GM18873 (cell line): ENCODE data around the gene LDLRAD3.

Source experiments
- ATAC-seq: cut with Tn5 transposase; IDR thresholded peaks from one replicate; pipeline ENCODE4 v1.9.1; 2021; ENCODE audit warnings: mild to moderate bottlenecking, moderate library complexity, moderate number of reproducible peaks; ENCODE audit not compliant: unreplicated experiment, low FRiP score

Gene LDLRAD3

DNA sequence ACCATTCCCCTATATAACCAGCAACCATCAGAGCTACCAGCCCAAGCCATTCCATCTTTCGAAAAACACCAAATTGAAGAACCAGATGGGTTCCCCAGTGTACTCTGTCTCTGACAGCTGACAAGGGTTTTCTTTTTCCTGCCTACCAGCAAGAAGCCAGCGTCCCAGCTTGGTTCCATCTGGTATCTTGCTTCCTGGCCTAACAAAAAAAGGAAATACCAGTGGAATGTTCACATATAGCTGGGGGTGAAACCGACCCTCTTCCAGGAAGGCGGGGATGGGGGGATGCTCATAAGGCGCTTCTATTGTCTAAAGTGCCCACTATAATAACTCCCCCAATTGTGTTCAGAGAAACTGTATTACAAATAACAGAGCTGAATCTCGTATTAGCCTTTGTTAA lies 172.3 kb downstream of the LDLRAD3 start:
- no peak for ATAC-seq

DNA sequence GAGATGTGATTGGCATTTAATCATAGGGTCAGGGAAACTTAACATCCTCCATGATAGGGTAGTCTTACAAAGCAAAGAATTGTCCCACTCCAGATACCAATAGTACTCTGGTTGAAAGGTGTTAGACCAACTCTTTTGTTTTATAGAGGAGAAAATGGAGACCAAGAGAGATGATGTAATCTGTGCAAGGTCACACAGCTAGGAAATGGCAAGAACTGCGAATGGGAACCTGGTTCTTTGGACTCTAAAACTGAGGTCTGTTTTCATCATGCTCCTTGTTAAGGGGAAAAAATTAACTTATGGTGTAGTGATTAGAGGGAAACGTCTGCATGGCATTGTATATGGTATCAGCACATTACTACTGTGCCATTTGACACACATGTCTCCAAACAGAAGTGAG lies 174.2 kb downstream of the LDLRAD3 start:
- ATAC-seq, result no peak

DNA sequence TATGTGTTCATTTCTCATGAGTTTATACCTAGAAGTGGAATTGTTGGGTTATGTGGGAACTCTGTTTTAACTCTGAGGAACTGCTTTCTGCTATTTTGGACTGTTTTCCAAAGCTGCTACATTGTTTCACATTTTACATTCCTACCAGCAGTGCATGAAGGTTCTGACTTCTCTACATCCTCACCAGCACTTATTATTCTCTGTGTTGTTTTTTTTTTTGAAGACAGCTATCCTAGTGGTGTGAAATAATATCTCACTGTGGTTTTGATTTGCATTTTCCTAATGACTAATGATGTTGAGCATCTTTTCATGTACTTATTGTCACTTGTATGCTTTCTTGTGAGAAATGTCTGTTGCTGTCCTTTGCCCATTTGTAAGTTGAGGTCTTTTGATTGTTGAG lies 175.4 kb downstream of the LDLRAD3 start:
- ATAC-seq, result no peak

DNA sequence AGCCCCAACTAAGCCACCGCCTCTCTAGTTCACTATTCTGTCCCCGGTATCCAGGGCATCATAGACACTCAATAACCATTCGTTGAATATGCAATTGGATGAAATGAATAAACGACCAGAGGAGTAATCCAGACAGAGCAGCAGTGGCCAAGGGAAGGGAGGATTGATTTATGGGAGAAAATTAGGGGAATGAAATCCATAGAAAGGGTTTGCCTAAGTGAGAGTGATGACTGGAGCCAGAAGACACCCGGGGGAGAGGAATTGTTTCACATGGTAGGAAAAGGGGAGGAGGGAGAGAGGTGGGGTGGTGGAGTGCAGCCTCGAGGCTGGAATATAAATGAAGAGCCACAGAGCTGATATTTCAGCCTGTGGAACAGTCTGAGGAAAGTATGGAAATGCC lies 177.2 kb downstream of the LDLRAD3 start:
- no peak for ATAC-seq

DNA sequence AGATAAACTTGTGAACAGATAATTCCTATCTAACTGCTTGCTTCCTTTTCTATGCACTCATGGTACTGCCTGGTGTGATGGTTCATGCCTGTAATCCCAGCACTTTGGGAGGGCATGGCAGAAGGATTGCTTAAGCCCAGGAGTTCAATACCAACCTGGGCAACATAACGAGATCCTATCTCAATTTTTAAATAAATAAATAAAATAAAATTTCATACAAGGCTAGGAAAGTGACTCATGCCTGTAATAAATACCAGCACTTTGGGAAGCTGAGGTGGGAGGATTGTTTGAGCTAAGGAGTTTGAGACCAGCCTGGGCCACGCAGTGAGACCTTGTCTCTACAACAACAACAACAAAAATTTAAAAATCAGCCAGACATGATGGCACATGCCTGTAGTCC lies 178.8 kb downstream of the LDLRAD3 start:
- ATAC-seq, result no peak

DNA sequence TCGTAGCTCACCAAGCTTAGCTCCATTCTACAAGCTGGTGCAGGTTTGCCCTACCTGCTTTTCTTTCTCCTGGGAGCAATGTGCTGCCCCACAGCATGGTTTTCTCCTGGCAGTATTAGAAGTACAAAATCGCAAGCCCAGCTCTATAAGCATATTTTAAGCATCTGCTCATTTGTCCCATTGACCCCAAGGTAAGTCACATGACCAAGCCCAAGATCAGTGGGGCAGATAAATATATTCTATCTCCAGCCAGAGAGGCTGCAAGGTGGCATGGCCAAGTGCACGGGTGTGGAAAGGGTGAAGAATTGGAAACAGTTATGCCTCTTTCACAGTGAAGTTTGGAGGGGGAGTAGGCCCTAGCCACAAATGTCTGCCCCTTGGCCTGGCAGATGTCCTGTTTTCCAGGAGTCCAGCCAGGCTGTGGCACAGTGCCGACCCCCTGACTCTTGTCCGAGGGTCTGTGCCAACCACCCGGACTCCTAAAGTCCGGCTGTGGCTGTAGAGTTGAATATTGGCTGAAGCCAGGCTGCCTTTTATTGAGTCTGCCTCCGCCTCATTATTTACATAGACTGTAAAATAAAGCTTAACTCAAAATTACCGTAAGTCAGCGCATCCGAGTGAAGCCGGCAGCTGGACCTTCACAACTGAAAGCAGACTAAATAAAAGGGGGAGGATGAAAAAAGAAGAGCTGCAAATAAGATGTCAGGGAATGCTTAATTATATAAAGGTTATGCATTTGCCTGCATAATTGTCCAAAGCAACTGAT lies 179.7 kb downstream of the LDLRAD3 start:
- no peak for ATAC-seq

DNA sequence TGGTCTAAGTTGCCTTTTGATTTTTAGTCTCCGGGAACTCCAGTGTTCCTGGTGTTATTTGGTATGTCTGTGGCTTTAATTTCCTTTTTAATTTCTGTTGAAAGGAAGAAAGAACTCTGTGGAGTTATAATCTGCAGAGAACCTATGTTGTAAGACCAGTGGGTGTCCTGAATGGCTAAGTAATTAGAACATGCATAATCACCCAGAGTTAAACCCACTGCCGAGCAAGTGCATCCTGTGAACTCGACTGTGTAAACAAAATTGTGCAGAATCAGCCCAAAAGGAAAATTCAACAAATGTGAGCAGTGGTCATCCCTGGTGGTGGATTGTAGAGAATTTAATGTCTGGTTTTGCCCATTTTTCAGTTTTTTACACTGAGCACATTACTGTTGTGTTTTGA lies 182.8 kb downstream of the LDLRAD3 start:
- ATAC-seq, result no peak

DNA sequence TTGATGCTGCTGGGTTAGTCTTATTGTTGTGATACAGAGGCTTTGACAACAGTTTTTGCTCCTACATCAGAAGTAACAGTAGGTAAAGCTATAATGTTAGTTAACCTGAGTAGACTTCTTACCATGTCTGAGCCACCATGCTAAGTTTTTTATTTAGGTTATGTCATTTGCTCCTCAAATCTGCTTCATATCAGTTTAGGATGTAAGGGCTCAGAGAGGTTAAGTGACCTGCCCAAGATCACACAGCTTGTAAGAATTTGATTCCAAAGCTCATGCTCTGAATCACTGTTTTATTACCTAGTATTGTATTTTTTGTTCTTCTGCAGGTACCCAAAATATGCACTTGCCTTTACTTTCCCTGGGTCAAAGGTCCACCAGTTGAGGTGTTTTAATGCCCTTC lies 183.7 kb downstream of the LDLRAD3 start:
- ATAC-seq, result no peak

DNA sequence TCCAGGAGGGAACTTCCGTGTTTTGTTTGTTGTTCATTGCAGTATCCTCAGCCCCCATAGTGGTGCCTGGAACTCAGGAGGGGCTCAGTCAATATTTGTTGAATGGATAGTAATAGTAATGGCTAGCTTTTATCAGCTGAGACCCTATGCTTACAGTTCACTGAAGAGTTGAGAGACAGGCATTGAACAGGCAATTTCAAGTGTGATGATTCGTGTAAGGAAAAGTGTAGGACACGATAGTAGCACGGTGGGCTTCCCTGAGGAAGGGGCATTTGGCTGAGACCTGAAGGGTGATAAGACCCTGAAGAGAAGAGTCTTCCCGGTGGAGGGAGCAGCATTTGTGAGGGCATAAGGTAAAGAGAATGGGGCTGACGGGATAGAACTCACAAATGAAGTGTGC lies 186.1 kb downstream of the LDLRAD3 start:
- ATAC-seq, result no peak

DNA sequence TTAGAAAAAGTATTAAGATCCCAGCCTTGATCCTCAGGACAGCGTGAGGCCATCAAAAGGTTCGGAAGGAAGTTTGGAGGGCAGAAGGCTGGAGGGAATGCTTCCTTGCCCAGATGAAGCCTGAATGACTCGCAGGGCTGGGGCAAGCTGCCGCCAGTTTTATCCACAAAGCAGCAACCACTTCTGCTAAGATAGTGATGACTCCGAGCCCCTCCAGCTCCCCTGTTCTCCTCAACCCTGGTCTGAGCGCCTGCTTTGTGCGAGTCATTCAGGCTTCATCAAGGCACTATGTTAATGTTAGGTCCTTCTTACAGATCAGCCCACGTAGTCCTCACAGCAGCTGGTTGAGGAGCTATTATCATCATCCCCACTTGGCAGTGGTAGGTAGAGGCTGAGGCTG lies 186.5 kb downstream of the LDLRAD3 start:
- no peak for ATAC-seq

DNA sequence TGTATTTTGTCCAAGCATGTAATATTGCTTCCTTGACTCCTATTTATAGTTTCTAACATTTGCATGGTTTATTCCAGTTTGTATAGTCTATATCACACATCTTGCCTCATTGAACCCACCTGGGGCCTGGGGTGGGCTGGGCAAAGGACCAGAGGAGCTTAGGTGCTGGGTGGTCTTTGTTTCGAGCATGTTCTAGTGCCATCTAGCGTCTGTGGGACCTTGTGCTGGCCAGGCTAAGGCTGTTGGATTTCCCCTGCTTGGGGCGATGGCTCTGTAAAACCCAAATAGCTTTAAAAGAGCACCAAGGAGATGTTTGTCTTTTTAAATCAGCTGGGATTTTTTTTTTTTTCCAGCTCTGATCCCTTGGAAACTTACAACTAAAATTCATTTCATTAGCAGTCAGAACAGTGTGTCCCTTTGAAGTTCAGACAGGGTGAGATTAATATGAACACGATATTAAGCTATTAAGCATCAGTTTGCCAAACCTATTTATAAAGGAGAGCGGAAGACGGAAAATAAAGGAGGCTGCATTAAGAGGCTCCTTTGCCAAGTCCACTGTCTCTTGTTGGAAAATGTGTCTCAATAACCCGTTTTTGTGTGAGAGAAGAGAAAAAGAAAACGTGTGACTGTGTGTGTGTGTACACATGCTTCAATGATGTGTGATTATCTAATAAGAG lies 188.0 kb downstream of the LDLRAD3 start:
- ATAC-seq, result no peak

DNA sequence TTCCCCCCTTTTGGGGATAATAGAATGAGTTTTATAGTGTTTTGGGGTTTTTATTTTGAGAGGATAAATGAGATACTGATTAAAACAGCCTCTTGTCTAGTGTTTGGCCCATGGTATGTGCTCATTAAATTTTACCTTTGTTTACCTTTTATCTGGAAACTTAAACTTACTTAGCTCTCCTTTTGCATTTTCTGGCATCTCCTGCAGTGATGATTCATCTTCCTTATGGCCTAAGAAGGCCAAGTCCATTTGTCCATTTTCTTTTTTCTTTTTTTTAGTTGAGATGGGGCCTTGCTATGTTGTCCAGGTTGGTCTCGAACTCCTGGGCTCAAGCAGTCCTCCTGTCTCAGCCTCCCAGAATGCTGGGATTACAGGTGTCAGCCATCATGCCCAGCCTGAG lies 189.1 kb downstream of the LDLRAD3 start:
- no peak for ATAC-seq

DNA sequence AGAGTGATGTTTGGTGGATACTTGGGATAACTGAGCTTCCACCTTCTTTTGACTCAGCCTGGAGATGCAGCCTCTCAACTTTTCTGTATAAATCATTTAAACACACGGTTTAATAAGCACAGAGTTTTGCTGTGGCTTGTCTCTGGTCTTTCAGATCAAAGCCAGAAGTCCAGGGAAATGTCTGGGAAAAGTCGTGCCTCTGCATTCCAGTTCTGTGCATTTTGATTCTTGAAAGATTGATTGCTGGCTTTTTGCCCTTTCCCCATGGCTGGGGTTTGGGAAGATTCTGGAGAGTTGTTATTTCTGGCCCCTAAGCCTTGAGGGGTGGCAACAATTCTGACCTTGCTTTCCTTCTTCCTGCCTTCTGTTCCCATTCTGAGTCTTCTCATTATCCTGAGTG lies 191.2 kb downstream of the LDLRAD3 start:
- ATAC-seq, result no peak

DNA sequence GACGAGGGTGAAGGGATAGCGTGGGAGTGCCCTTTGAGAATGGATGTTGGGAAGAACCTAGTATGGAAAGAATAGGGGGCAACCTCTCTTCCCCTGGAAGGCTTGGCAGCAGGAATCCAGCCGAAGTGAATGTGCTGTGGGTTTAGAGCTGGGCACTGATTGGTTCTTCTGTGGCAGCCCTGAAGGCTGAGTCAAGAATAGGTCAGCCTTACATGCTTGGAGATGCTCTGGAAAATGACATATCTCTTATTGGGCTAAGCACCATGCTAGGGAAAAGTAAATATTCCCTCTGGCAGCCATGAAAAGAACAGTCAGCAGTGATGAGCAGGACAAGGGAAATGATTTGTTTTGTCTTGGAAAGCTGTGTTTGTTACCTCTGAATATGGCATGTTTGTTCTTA lies 195.9 kb downstream of the LDLRAD3 start:
- no peak for ATAC-seq

DNA sequence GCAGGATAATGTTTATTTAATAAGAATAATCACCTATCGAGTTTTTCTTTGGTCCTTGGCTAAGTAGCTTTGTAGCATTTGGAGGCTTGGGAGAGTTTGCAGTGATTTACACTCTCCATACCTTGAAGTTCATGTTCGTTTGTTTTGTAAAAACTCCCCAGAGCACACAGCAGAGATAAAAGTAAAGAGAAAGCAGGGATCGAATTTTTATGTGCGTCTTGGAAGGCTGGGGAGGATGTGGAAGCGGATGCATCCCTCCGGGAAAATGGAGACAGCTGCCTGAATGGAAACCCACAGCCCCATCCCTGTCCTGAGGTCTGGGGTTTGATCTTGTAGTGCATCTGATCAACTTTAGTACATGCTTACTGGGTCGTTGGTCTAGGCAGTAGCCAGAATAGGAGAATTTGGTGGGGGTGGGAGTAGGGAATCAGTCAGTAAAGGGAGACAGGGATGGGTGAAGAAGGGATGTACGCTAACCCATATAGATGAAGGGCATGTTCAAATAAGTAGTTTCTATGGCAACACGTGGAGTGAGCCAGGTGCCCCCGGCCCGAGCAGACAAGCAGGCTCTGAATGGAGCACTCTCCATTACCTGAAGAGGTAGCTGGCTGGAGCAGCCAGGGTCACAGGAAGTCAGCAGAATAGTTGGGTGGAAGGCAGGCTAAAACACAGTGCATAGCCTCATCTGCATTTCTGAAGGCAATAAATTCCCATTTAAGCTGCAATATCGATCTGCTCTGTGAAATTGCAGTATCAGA lies 197.5 kb downstream of the LDLRAD3 start:
- ATAC-seq, result no peak

DNA sequence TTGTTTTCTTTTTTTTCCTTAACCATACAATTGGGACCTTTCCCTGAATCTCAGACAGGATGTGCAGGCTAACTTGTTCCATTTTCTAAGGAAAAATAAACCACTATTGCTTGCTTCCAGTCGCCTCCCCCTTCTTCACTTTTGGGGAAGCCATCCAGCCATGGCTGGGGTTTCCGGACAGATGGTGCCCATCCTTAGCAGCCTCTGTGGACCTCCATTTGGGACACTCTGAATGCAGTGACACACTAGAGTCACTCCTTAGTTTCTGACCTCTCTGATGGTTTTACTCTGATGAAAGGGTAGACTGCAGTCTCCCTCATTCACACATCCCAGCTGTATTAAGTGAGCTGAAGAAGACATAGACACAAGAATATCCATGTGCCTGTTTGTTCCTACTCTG lies 198.1 kb downstream of the LDLRAD3 start:
- no peak for ATAC-seq

DNA sequence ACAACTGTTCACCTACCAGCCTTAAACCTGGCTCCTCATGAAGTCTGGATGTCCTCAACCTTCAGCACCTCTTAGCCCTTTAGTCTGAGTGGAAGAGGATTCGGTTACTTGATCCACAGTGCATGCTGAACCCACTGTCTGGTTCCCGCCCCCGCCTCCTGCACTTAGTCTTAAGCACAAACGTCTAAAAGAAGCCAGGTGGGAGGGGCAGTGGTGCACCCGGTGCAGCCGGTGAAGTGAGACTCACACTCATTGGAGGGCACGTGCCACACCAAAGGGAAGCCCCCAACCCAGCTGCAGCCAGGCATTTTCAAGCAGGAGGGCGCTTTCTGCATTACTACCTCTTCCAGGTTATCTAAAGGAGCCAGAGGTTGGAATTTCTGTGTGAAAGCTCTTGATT lies 198.6 kb downstream of the LDLRAD3 start:
- no peak for ATAC-seq

DNA sequence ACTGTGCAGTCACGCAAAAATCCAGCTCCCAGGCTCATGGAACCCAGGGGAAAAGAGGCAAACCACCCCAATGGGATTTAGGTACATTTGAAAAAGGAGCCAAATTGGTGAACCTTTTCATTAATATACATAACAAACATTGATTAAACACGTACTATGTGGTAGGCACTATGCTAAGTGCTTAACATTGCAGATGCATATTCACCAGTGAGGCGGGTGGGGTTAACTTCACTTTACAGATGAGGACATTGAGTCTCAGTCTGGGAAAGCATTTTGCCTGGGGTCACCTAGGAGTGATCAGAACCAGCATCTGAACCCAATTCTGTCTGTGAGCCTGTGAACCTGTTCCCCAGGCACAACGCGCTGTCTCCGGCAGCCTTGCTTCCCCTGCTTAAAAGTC lies 199.0 kb downstream of the LDLRAD3 start:
- no peak for ATAC-seq

DNA sequence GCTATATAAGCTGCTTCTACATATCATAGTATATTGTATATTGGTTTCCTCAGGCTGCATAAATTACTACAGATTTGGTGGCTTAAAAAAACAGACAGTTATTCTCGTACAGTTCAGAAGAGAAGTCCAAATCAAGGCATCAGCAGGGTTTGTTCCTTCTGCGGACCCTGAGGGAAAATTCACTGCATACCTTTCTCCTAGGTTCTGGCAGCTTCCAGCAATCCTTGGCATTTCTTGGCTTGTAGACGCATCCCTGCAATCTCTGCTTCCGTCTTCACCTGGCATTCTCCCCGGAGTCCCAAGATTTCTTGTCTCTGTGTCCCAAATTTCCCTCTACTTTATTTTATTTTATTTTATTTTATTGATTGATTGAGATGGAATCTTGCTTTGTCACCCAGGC lies 202.6 kb downstream of the LDLRAD3 start:
- ATAC-seq, result no peak

DNA sequence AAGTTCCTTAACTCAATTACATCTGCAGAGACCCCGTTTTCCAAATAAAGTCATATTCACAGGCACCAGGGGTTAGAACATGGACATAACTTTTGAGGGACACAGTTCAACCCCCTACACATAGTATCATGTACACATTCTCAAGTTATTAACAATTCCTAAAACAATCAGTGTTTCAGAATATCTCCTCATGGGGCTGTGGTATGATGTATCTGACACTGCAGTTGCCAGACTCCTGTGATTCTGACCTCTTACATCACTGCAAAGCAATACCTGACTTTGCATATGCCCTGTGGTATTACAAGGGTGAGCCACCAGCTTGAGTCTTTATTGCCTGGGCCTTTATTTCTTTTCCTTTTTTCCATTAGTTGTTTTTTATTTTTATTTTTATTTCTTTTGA lies 203.6 kb downstream of the LDLRAD3 start:
- no peak for ATAC-seq

DNA sequence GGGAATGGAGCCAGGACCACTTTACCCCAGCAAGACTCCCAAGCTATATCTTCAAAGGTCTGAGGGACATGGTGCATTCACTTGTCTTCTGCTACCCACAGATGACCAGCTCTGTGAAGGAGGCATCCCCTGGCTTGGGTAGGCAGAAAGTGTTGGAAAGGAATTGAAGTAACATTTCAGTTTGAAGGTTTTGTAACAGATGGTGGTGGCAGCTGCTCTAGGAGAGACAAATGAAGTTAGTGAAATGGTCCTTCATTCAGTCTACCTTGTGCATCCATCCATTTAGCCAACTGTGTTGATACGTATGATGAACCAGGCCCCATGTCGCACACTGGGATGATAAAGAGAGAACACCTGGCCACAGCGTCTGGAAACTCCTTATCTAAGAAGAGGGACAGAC lies 204.8 kb downstream of the LDLRAD3 start:
- no peak for ATAC-seq
